GM12864 (cell line): ENCODE results near the gene GATAD2B.

Source experiments
- DNase-seq: peaks from one replicate; pipeline ENCODE4 v3.0.0-alpha.2; 2011; ENCODE audit warnings: low read depth
- H3K4me3 ChIP-seq: 2 replicates; pipeline ENCODE4 v1.5.1; 2011; ENCODE audit warnings: mild to moderate bottlenecking, low read depth, low read length, control low read depth
- CTCF ChIP-seq: IDR thresholded peaks from 2 replicates; pipeline ENCODE4 v1.5.1; 2011; ENCODE audit warnings: low read depth, mild to moderate bottlenecking, moderate library complexity, low read length, control low read depth, inconsistent platforms; ENCODE audit errors: missing control alignments

The GATAD2B gene

GRCh38 chr1:153775458-153776327 is 147.1 kb downstream of the GATAD2B start:
- peak; percentile 7 for TF ChIP-seq CTCF
- DNase-seq: no peak
- peak overlapping the region; percentile 75 for H3K4me3 ChIP-seq

DNA sequence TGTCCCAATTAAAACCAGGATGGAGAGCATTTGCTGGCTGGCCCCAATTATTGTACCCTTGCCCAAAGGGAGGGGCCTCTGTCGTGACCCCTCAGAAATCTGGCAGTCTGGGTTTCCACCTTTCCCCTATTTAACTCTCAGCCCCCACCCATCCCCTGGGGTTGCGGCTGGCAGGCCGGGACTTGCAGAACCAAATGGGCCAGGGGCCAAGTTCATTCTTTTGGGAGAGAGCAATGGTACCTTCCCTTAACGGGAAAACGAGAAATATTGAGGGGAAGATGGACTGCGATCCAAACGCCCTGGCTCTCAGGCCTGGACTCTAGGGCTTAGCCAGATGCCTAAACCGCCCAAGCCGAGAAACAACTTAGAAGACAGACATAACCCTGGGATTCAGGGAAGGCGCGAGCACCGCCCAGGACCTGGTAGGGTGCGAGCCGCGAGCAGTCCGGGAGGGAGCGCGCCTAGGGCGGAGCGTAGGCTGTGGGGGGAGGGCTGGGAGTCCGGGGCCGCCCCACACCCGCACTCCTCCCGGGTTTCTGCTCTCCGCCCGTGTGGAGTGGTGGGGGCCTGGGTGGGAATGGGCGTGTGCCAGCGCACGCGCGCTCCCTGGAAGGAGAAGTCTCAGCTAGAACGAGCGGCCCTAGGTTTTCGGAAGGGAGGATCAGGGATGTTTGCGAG is 147.9 kb downstream of the GATAD2B start, which contains the start of gene SLC27A3:
SLC27A3 (plus strand) TSS at position 628 of the 678 bp plus-strand sequence. CDS start 91 bp downstream, outside the sequence.
- peak within 1 kb of the TSS; percentile 75 for H3K4me3 ChIP-seq
- DNase-seq: no peak

DNA sequence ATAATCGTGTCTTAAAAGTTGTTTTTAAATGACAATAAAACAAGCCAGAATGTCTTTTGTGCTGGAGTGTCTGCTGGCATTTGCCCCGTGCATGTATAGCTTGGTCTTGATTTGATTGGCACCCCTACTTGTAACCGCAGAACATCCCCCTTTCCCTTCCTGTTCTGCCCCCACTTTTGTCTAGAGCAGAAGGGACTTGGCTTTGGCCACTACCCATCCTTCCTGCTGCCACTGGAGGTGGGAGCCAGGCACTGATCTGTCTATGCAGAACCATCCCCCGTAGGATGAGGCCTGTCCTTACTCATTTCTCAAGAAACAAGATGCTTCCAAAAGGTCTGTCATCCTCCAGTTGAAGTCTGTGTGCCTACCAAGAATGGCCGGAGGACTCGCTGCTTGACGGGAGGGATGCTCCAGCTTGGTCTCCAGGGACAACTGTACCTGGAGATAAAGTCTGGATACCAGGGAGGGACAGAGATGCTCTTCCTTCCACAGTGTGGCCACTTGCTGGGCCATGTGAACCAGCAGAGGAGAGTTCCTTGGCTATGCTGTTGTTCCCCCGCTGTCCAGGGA is 148.7 kb downstream of the GATAD2B start:
- no peak overlapping the region for H3K4me3 ChIP-seq
- no peak for DNase-seq
- no peak for TF ChIP-seq CTCF

More for the DNA sequence above, 147.9 kb downstream of the GATAD2B start, which contains the start of gene SLC27A3:
- no peak for TF ChIP-seq CTCF

DNA sequence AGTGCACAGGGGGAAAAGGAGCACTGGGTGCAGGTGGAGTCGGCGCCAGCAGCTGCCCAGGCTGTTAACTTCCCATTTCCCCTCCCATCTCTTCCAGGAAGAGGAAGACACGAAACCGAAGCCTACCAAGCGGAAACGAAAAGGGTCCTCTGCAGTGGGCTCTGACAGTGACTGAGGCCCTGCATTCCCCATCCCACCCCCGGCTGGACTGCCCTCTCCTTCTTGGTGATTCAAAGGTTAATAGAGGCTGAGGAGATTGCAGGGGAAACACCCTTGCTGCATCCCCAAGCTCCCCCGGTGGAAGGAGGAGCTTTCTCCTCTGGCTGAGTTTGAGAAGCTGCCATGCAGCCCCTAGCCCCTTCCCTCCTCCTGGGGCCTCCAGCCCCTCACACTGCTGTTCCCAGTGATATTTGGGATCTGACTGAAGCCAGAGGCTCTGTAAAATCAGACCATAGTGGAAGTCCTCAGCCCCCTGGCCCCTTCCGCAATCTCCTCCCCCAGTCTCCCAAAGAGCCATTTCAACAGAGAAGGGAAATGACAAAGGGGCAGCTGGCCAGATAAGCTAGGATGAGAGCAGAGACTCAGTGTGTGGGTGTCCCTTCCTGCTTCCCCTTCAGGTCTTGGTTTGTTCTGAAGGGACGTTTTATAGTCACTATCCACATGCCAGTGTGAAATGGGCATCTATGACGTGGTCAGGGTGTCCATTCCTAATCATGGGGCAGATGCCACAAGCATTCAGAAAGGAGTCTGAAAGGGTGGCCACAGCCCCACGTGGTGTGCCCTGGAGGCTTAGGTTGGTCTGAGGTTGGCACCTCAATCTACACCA is 149.5 kb downstream of the GATAD2B start:
- DNase-seq: no peak
- no peak overlapping the region for H3K4me3 ChIP-seq
- no peak for TF ChIP-seq CTCF

GRCh38 chr1:153771841-153772593 is 150.8 kb downstream of the GATAD2B start:
- no peak overlapping the region for H3K4me3 ChIP-seq
- TF ChIP-seq CTCF: peak; percentile 61
- DNase-seq: no peak

DNA sequence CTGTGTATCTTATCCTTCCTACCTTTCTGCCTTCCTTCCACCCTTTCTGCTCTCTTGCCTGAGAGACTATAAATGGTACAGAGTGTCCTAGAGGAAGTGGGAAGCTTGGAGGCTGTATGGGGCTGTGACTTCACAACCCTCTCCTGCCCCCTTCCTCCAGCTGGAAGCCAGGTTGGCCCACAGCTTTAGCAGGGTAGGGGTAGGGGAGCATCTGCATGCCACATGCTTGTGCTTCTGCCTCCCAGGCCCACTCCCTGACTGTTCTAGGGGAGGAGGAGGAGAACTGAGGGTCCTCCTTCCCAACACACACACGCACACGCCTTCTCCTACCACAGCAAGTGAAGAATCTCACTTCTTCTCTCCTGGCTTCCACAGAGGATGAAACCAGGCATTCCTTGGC is 151.5 kb downstream of the GATAD2B start:
- DNase-seq: no peak
- no peak overlapping the region for H3K4me3 ChIP-seq
- no peak for TF ChIP-seq CTCF
